ENCODE measurements around the gene PPHLN1.

PPHLN1 gene

DNA sequence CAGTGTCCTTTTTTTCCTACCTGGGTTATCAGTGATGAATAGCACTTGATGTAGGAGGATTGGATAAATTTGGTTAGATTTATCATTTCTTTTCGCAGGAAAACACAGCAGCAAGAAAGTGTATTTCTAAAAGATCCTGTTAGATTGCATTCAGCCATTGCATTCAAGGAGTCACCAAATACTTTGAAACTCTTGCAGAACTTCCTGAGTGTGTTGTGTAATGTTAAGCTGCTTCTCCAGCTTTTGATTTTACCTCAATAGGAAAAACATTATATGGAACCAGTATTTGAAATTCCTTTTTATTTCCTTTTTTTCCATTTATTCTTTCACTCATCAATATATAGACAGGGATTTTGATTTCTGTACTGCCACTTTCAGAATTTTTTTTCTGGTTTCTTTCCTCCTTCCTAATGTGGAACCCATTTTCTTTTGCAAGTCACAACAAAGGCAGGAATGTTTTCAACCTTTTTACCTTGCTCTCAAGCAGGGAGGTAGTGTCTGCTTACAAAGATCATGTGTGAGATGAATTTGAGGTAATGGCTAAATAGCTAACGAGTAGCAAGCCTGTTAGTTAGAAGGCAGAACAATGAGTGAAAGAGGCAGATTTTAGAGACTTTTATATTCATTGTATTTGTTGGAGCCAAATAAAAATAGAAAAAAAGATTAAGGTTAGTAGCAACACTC, 56.2 kb downstream of the PPHLN1 start:
- TF ChIP-seq FOXP2 (optimal IDR thresholded peaks at IDR 0.05; ENCODE audit: borderline replicate concordance, extremely low read depth, extremely low read length, insufficient read depth), result no peak
- TF ChIP-seq, protein P1, sequence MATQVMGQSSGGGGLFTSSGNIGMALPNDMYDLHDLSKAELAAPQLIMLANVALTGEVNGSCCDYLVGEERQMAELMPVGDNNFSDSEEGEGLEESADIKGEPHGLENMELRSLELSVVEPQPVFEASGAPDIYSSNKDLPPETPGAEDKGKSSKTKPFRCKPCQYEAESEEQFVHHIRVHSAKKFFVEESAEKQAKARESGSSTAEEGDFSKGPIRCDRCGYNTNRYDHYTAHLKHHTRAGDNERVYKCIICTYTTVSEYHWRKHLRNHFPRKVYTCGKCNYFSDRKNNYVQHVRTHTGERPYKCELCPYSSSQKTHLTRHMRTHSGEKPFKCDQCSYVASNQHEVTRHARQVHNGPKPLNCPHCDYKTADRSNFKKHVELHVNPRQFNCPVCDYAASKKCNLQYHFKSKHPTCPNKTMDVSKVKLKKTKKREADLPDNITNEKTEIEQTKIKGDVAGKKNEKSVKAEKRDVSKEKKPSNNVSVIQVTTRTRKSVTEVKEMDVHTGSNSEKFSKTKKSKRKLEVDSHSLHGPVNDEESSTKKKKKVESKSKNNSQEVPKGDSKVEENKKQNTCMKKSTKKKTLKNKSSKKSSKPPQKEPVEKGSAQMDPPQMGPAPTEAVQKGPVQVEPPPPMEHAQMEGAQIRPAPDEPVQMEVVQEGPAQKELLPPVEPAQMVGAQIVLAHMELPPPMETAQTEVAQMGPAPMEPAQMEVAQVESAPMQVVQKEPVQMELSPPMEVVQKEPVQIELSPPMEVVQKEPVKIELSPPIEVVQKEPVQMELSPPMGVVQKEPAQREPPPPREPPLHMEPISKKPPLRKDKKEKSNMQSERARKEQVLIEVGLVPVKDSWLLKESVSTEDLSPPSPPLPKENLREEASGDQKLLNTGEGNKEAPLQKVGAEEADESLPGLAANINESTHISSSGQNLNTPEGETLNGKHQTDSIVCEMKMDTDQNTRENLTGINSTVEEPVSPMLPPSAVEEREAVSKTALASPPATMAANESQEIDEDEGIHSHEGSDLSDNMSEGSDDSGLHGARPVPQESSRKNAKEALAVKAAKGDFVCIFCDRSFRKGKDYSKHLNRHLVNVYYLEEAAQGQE (IDR thresholded peaks at IDR 0.05; ENCODE audit: insufficient read depth in 1 of 2, low read depth in 2 of 2, low read length in 2 of 2), result no peak
- no peak for TF ChIP-seq TAF1 (IDR thresholded peaks at IDR 0.05; ENCODE audit: borderline replicate concordance, insufficient read depth, low read length)
- TF ChIP-seq SIN3A (IDR thresholded peaks at IDR 0.05; ENCODE audit: borderline replicate concordance, insufficient read depth, low read length), result no peak
- no peak for TF ChIP-seq POLR2AphosphoS5 (IDR thresholded peaks at IDR 0.05; ENCODE audit: low read depth, low read length)

DNA sequence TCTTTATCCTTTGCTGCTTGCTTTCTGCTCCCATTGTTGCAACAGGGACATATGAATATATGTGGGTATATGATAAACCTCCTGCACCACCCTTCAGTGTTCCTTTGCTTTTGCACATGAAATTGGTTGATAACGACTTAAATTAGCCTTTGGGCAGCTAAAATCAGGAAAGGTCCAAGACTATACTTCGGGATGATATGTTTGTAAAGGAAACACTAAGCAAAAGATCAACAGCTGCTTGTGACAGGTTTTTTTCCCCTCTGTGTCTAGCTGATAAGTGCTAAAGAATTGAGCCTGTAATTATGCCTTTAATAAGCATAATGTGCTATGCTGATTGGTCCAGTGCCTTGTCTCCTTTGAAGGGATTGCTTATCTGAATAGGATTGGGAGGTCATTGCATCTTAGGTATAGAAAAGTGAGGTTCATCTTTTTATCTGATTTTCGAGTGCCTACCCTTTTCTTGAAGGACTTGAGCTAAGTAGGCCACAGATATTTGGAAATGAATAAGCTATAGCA, 59.4 kb downstream of the PPHLN1 start:
- TF ChIP-seq POLR2AphosphoS5 (IDR thresholded peaks at IDR 0.05; ENCODE audit: low read depth, low read length) (no peak), TAF1 (IDR thresholded peaks at IDR 0.05; ENCODE audit: borderline replicate concordance, insufficient read depth, low read length) (no peak), SIN3A (IDR thresholded peaks at IDR 0.05; ENCODE audit: borderline replicate concordance, insufficient read depth, low read length) (no peak), FOXP2 (optimal IDR thresholded peaks at IDR 0.05; ENCODE audit: borderline replicate concordance, extremely low read depth, extremely low read length, insufficient read depth) (no peak)
- TF ChIP-seq, protein P1 (IDR thresholded peaks at IDR 0.05; ENCODE audit: insufficient read depth in 1 of 2, low read depth in 2 of 2, low read length in 2 of 2), result no peak

- TF ChIP-seq POLR2AphosphoS5 (IDR thresholded peaks at IDR 0.05; ENCODE audit: low read depth, low read length) (no peak), SIN3A (IDR thresholded peaks at IDR 0.05; ENCODE audit: borderline replicate concordance, insufficient read depth, low read length) (no peak), TAF1 (IDR thresholded peaks at IDR 0.05; ENCODE audit: borderline replicate concordance, insufficient read depth, low read length) (no peak), FOXP2 (optimal IDR thresholded peaks at IDR 0.05; ENCODE audit: borderline replicate concordance, extremely low read depth, extremely low read length, insufficient read depth) (no peak)
- TF ChIP-seq, protein P1 (IDR thresholded peaks at IDR 0.05; ENCODE audit: insufficient read depth in 1 of 2, low read depth in 2 of 2, low read length in 2 of 2), result no peak
Observed at GRCh38 chr12:42386308-42386707, 60.3 kb downstream of the PPHLN1 start.

- TF ChIP-seq, protein P1 (IDR thresholded peaks at IDR 0.05; ENCODE audit: insufficient read depth in 1 of 2, low read depth in 2 of 2, low read length in 2 of 2), result no peak
- TF ChIP-seq TAF1 (IDR thresholded peaks at IDR 0.05; ENCODE audit: borderline replicate concordance, insufficient read depth, low read length) (no peak), SIN3A (IDR thresholded peaks at IDR 0.05; ENCODE audit: borderline replicate concordance, insufficient read depth, low read length) (no peak), POLR2AphosphoS5 (IDR thresholded peaks at IDR 0.05; ENCODE audit: low read depth, low read length) (no peak), FOXP2 (optimal IDR thresholded peaks at IDR 0.05; ENCODE audit: borderline replicate concordance, extremely low read depth, extremely low read length, insufficient read depth) (no peak)
Observed at GRCh38 chr12:42394429-42394828, 68.5 kb downstream of the PPHLN1 start.

Measured in PFSK-1 (cell line).